Measurements from ENCODE around the gene TMED1.
"Not testable (repeated sequence)": the region's sequence is repeated elsewhere in the genome, so short reads cannot be mapped to it uniquely, and the experiment has no call there.

Gene TMED1

GRCh38 chr19:10864538-10864899, 28.5 kb upstream of the TMED1 start:
- in situ Hi-C loops (cut with HindIII; ENCODE audit: low pct_ligation_motif_present, low pct_unique_long_range_greater_than_20kb, low sequenced_read_pairs) = no loop called here
- DNase-seq = peak; percentile 74

GRCh38 chr19:10863107-10863717, 27.2 kb upstream of the TMED1 start:
- no peak for DNase-seq
- in situ Hi-C loops (cut with HindIII; ENCODE audit: low pct_ligation_motif_present, low pct_unique_long_range_greater_than_20kb, low sequenced_read_pairs) = no loop called here

GRCh38 chr19:10862561-10863106, 26.6 kb upstream of the TMED1 start:
- in situ Hi-C loops (cut with HindIII; ENCODE audit: low pct_ligation_motif_present, low pct_unique_long_range_greater_than_20kb, low sequenced_read_pairs) = no loop called here
- DNase-seq = no peak

GRCh38 chr19:10861103-10861651, 25.2 kb upstream of the TMED1 start:
- in situ Hi-C loops (cut with HindIII; ENCODE audit: low pct_ligation_motif_present, low pct_unique_long_range_greater_than_20kb, low sequenced_read_pairs) = no loop called here
- DNase-seq = peak; percentile 38

- in situ Hi-C loops (cut with HindIII; ENCODE audit: low pct_ligation_motif_present, low pct_unique_long_range_greater_than_20kb, low sequenced_read_pairs) = no loop called here
These were observed 22.3 kb upstream of the TMED1 start for GRCh38 chr19:10858204-10858828.

GRCh38 chr19:10856899-10857298, 20.9 kb upstream of the TMED1 start:
- in situ Hi-C loops (cut with HindIII; ENCODE audit: low pct_ligation_motif_present, low pct_unique_long_range_greater_than_20kb, low sequenced_read_pairs); DNase-seq: not testable (repeated sequence)

More at GRCh38 chr19:10858204-10858828, 22.3 kb upstream of the TMED1 start:
- DNase-seq = no peak

GRCh38 chr19:10855879-10856522, 20.0 kb upstream of the TMED1 start:
- in situ Hi-C loops (cut with HindIII; ENCODE audit: low pct_ligation_motif_present, low pct_unique_long_range_greater_than_20kb, low sequenced_read_pairs) = no loop called here
- DNase-seq = peak; percentile 33

GRCh38 chr19:10854350-10855089, 18.5 kb upstream of the TMED1 start:
- in situ Hi-C loops (cut with HindIII; ENCODE audit: low pct_ligation_motif_present, low pct_unique_long_range_greater_than_20kb, low sequenced_read_pairs) = no loop called here
- no peak for DNase-seq

GRCh38 chr19:10852941-10853340, 16.9 kb upstream of the TMED1 start:
- in situ Hi-C loops (cut with HindIII; ENCODE audit: low pct_ligation_motif_present, low pct_unique_long_range_greater_than_20kb, low sequenced_read_pairs) = no loop called here
- no peak for DNase-seq

GRCh38 chr19:10852098-10852800, 16.2 kb upstream of the TMED1 start:
- in situ Hi-C loops (cut with HindIII; ENCODE audit: low pct_ligation_motif_present, low pct_unique_long_range_greater_than_20kb, low sequenced_read_pairs) = no loop called here
- no peak for DNase-seq

GRCh38 chr19:10850631-10851030, 14.6 kb upstream of the TMED1 start:
- DNase-seq = no peak
- in situ Hi-C loops (cut with HindIII; ENCODE audit: low pct_ligation_motif_present, low pct_unique_long_range_greater_than_20kb, low sequenced_read_pairs) = no loop called here

GRCh38 chr19:10848230-10848856, 12.3 kb upstream of the TMED1 start, which contains the start of gene C19orf38:
C19orf38 (plus strand) TSS chr19:10848415; CDS start chr19:10848509, 94 bp downstream.
- in situ Hi-C loops (cut with HindIII; ENCODE audit: low pct_ligation_motif_present, low pct_unique_long_range_greater_than_20kb, low sequenced_read_pairs) = no loop called here
- DNase-seq = no peak

GRCh38 chr19:10846500-10847202, 10.6 kb upstream of the TMED1 start:
- in situ Hi-C loops (cut with HindIII; ENCODE audit: low pct_ligation_motif_present, low pct_unique_long_range_greater_than_20kb, low sequenced_read_pairs) = no loop called here

GRCh38 chr19:10842788-10843187, 6.8 kb upstream of the TMED1 start:
- no peak for DNase-seq
- in situ Hi-C loops (cut with HindIII; ENCODE audit: low pct_ligation_motif_present, low pct_unique_long_range_greater_than_20kb, low sequenced_read_pairs) = no loop called here

More at GRCh38 chr19:10846500-10847202, 10.6 kb upstream of the TMED1 start:
- no peak for DNase-seq

- DNase-seq = no peak
- in situ Hi-C loops (cut with HindIII; ENCODE audit: low pct_ligation_motif_present, low pct_unique_long_range_greater_than_20kb, low sequenced_read_pairs) = no loop called here
These were observed 3.4 kb upstream of the TMED1 start for GRCh38 chr19:10839114-10840050.

GRCh38 chr19:10838377-10838776, 2.4 kb upstream of the TMED1 start:
- DNase-seq = no peak
- in situ Hi-C loops (cut with HindIII; ENCODE audit: low pct_ligation_motif_present, low pct_unique_long_range_greater_than_20kb, low sequenced_read_pairs) = no loop called here

Data from ACHN (cell line).